HCT116 (cell line): ENCODE results near the gene SPSB2. TPM values are rescaled to one million over a fixed set of nuclear protein-coding genes. Genes with fewer than 3 reads are reported as not detected.
A peak's percentile ranks its signal among the peaks of the same experiment; 100 is the strongest.
"Not testable (repeated sequence)": the region's sequence is repeated elsewhere in the genome, so short reads cannot be mapped to it uniquely, and the experiment has no call there.

Experiments used
- ATAC-seq: fragments of 200-7000 bp; cut with Tn5 transposase; 2 replicates; pipeline ENCODE4 v1.9.1; 2020; ENCODE audit warnings: mild to moderate bottlenecking, moderate library complexity
- BruUV-seq: library from RNA; stranded (reverse); fragments of 400-500 nt; replicated peaks from 2 replicates; lab custom pipeline; 2021; lab: Mats Ljungman, UMichigan
- CTCF ChIA-PET: fragments of 300-600 bp; sonication (Branson Sonifier 250); formaldehyde crosslinking; loops from one replicate; lab custom pipeline; 2021; ENCODE audit warnings: antibody characterized with exemption; lab: Charles Lee
- POLR2A ChIA-PET: fragments of 300-600, 350-600 bp; sonication (Branson Sonifier 250); formaldehyde crosslinking; loops from one replicate; lab custom pipeline; 2021; ENCODE audit warnings: antibody characterized with exemption; lab: Charles Lee
- RAD21 ChIA-PET, 2 experiments: fragments of 300-600 bp; sonication (Branson Sonifier 250); formaldehyde crosslinking; loops; one replicate each; lab custom pipeline; 2023; ENCODE audit warnings: low total read pairs in 2 of 2; ENCODE audit not compliant: uncharacterized antibody in 2 of 2, unreplicated experiment in 2 of 2, low non-redundant PET in 1 of 2; lab: Charles Lee
- DNase-seq: peaks from one replicate; pipeline ENCODE4 v3.0.0-alpha.2; 2010; ENCODE audit warnings: low read depth, low spot score
- H2AFZ ChIP-seq: fragments of 200-600 bp; shearing (Covaris generic), sonication (generic); 2 replicates; pipeline ENCODE4 v1.6.1; 2017; ENCODE audit warnings: low read depth, mixed run types, mixed read lengths, antibody characterized with exemption, low read length; ENCODE audit not compliant: poor library complexity, severe bottlenecking
- H3K27ac ChIP-seq: 2 replicates; pipeline ENCODE4 v1.5.1; 2012; ENCODE audit warnings: low read depth, low read length
- H3K27me3 ChIP-seq: fragments of 200-600 bp; sonication (generic); 2 replicates; pipeline ENCODE4 v1.6.1; 2016; ENCODE audit warnings: mixed run types, low read length, mixed read lengths; ENCODE audit not compliant: insufficient read depth
- H3K36me3 ChIP-seq, 2 experiments: fragments of 200-500 bp in 1 of 2; fragments of 200-600 bp in 1 of 2; sonication (Bioruptor generic) in 1 of 2; sonication (generic) in 1 of 2; 2 replicates each; pipeline versions ENCODE4 v1.5.1 to v1.6.1; 2014 to 2016; ENCODE audit warnings: low read length in 2 of 2, inconsistent platforms in 1 of 2, mixed read lengths in 1 of 2, mixed run types in 1 of 2; ENCODE audit not compliant: insufficient read depth in 2 of 2, control insufficient read depth in 1 of 2
- H3K4me1 ChIP-seq, 2 experiments: fragments of 200-600 bp in 1 of 2; sonication (generic) in 1 of 2; 2 replicates each; pipeline versions ENCODE4 v1.5.1 to v1.6.1; 2012 to 2017; ENCODE audit warnings: low read length in 2 of 2, inconsistent platforms in 1 of 2, mild to moderate bottlenecking in 1 of 2, mixed read lengths in 1 of 2, mixed run types in 1 of 2, moderate library complexity in 1 of 2; ENCODE audit not compliant: insufficient read depth in 2 of 2, control insufficient read depth in 1 of 2
- H3K4me2 ChIP-seq: fragments of 200-600 bp; sonication (generic); 2 replicates; pipeline ENCODE4 v1.6.1; 2017; ENCODE audit warnings: mixed run types, low read length, mixed read lengths
- H3K4me3 ChIP-seq, 2 experiments: fragments of 200-600 bp in 1 of 2; sonication (generic) in 1 of 2; replicated peaks in 1 of 2; 2 replicates each; pipeline ENCODE4 v1.5.1; 2011 to 2016; ENCODE audit warnings: low read length in 2 of 2, control low read depth in 1 of 2, low read depth in 1 of 2, mild to moderate bottlenecking in 1 of 2, mixed read lengths in 1 of 2, mixed run types in 1 of 2
- H3K79me2 ChIP-seq: fragments of 200-600 bp; sonication (generic); 2 replicates; pipeline ENCODE4 v1.6.1; 2017; ENCODE audit warnings: mild to moderate bottlenecking, mixed run types, low read length, moderate library complexity, mixed read lengths; ENCODE audit not compliant: insufficient read depth
- H3K9ac ChIP-seq: fragments of 200-600 bp; sonication (generic); 2 replicates; pipeline ENCODE4 v1.6.1; 2016; ENCODE audit warnings: low read length, mixed read lengths
- H3K9me2 ChIP-seq: fragments of 200-600 bp; sonication (generic), shearing (Covaris generic); 2 replicates; pipeline ENCODE4 v1.6.1; 2017; ENCODE audit warnings: mixed run types, mild to moderate bottlenecking, moderate library complexity; ENCODE audit not compliant: insufficient read depth
- H3K9me3 ChIP-seq, 2 experiments: fragments of 200-500 bp in 1 of 2; fragments of 200-600 bp in 1 of 2; sonication (Bioruptor generic) in 1 of 2; sonication (generic) in 1 of 2; 2 replicates each; pipeline ENCODE4 v1.6.1; 2014 to 2017; ENCODE audit warnings: low read length in 2 of 2, mixed read lengths in 2 of 2, inconsistent platforms in 1 of 2, low read depth in 1 of 2, mild to moderate bottlenecking in 1 of 2, mixed run types in 1 of 2, moderate library complexity in 1 of 2; ENCODE audit not compliant: control insufficient read depth in 1 of 2, insufficient read depth in 1 of 2
- H4K20me1 ChIP-seq: fragments of 200-600 bp; sonication (generic), shearing (Covaris generic); 2 replicates; pipeline ENCODE4 v1.6.1; 2017; ENCODE audit warnings: mixed run types, mild to moderate bottlenecking, moderate library complexity; ENCODE audit not compliant: insufficient read depth
- CTCF ChIP-seq, 3 experiments: fragments of 200-600 bp in 1 of 3; sonication (generic) in 1 of 3; IDR thresholded peaks in 2 of 3; conservative IDR thresholded peaks in 1 of 3; 2 replicates each; pipeline ENCODE4 v1.5.1; 2012 to 2017; ENCODE audit warnings: low read depth in 2 of 3, low read length in 2 of 3, antibody characterized with exemption in 1 of 3, borderline replicate concordance in 1 of 3, control low read depth in 1 of 3, mild to moderate bottlenecking in 1 of 3, mixed read lengths in 1 of 3, mixed run types in 1 of 3, moderate library complexity in 1 of 3; ENCODE audit not compliant: insufficient read depth in 1 of 3
- EGR1 ChIP-seq: IDR thresholded peaks from 2 replicates; pipeline ENCODE4 v1.6.1; 2012; ENCODE audit warnings: low read depth
- MAX ChIP-seq: IDR thresholded peaks from 2 replicates; pipeline ENCODE4 v1.6.1; 2012
- REST ChIP-seq: IDR thresholded peaks from 2 replicates; pipeline ENCODE4 v1.6.1; 2012; ENCODE audit warnings: low read depth
- YY1 ChIP-seq: IDR thresholded peaks from 2 replicates; pipeline ENCODE4 v1.6.1; 2011; ENCODE audit warnings: low read length, low read depth, moderate library complexity, mild to moderate bottlenecking; ENCODE audit not compliant: insufficient replicate concordance; ENCODE audit errors: extremely low read depth
- intact Hi-C: fragments of 100-400 bp; cut with micrococcal nuclease; formaldehyde crosslinking; loops from 2 replicates; pipeline ENCODE4 v1.10.0; 2022
- total RNA-seq: library from RNA; stranded (reverse); gene quantifications from one replicate; pipeline ENCODE4 v1.2.1, GENCODE V29; 2021; ENCODE audit not compliant: unreplicated experiment

Gene SPSB2
- total RNA-seq, 1 experiment from 2014 or later: 10.0 TPM

DNA sequence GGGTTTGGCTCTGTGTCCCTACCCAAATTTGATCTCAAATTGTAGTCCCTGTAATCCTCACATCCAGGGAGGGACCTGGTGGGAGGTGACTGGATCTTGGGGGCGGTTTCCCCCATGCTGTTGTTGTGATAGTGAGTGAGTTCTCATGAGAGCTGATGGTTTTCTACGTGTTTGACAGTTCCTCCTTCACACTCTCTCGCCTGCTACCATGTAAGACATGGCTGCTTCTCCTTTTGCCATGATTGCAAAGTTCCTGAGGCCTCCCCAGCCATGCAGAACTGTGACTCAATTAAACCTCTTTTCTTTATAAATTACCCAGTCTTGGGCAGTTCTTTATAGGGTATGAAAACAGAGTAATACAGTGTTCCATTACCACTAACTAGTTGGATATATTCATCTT lies 21.2 kb upstream of the SPSB2 start (continued):
- no peak for TF ChIP-seq YY1

GRCh38 chr12:6892683-6893082 lies 19.6 kb upstream of the SPSB2 start:
- ATAC-seq, BruUV-seq, H3K27me3 ChIP-seq, H3K4me2 ChIP-seq, H3K36me3 ChIP-seq, H2AFZ ChIP-seq, DNase-seq, H3K9me2 ChIP-seq, H3K27ac ChIP-seq, intact Hi-C loops, H3K9ac ChIP-seq, RAD21 ChIA-PET, H3K9me3 ChIP-seq, H3K79me2 ChIP-seq, H4K20me1 ChIP-seq, POLR2A ChIA-PET, H3K4me3 ChIP-seq: not testable (repeated sequence)
- CTCF ChIA-PET: interaction anchor here (2.1 kb wide), 1 partner anchor 20 kb away, joined by 30 read pairs; the partner anchor contains the start of gene SPSB2
- peaks cover 12 to 18% of the 10 kb centered on the region in 2 experiments for H3K4me1 ChIP-seq

DNA sequence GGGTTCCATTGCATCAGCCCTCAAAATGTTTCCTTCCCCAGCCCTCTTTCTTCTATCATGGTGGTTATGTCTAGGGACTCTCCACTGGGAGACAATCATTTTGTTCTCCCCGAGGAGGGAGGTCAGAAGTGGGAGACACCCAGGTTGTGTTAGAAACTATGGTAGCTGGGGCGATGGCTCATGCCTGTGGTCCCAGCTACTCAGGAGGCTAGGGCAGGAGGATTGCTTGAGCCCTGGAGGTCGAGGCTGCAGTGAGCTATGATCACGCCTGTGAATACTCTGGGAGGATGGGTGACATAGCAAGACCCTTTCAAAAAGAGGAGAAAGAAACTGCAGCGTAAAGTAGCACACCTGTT lies 18.5 kb upstream of the SPSB2 start:
- H3K4me1 ChIP-seq: peaks cover 12 to 18% of the 10 kb centered on the region in 2 experiments
- ATAC-seq: peak; percentile 5

More for the DNA sequence above, 18.5 kb upstream of the SPSB2 start:
- ChIA-PET POLR2A (interaction anchor here (0.7 to 1.7 kb wide), 12 partner anchors 11 to 72 kb away, joined by 3 to 10 read pairs (median 4); partner anchors contain the start of genes C12orf57, LRRC23, RNU7-1 and SPSB2), CTCF (interaction anchor here (0.9 to 2.1 kb wide), 12 partner anchors 10 to 222 kb away, joined by 3 to 30 read pairs (median 4); partner anchors contain the start of genes CDCA3, SPSB2, USP5 and ZNF384)
- Histone ChIP-seq H3K4me2 (peak overlapping the region; percentile 73), H3K27ac (peak overlapping the region; percentile 51), H3K4me3 (peak overlapping the region; percentile 13 to 33), H2AFZ (peak overlapping the region; percentile 57), H3K9ac (peak overlapping the region; percentile 46), H3K79me2 (no peaks in the 10 kb centered on the region), H4K20me1 (no peaks in the 10 kb centered on the region)
- intact Hi-C loops: loop anchor here (1.0 kb wide), 1 partner anchor 20 kb away; no protein-coding TSS in a partner anchor
- no peak for DNase-seq
- TF ChIP-seq MAX: no peak
- no peak for TF ChIP-seq EGR1
- TF ChIP-seq CTCF (IDR thresholded peaks at IDR 0.05 in 2 of 3, conservative IDR thresholded peaks at IDR 0.05 in 1 of 3; ENCODE audit: borderline replicate concordance in 1 of 3, insufficient read depth in 1 of 3, low read depth in 2 of 3, low read length in 2 of 3): no peak
- no peak for TF ChIP-seq REST
- TF ChIP-seq, all 23 proteins: peak for 0
- Histone ChIP-seq H3K36me3 (no peaks in the 10 kb centered on the region; a peak in 1 of 4 replicates), H3K9me2 (no peaks in the 10 kb centered on the region), H3K27me3 (no peaks in the 10 kb centered on the region), H3K9me3 (no peaks in the 10 kb centered on the region)
- BruUV-seq: TSS peak; percentile 69
- RAD21 ChIA-PET: interaction anchor here (1.2 kb wide), 2 partner anchors 18 to 19 kb away, joined by 3 to 4 read pairs; partner anchors contain the start of gene SPSB2 (in 2 of the 2)
